ENCODE results near the gene ZNF777.
A peak's percentile ranks its signal among the peaks of the same experiment; 100 is the strongest.

ZNF777 gene

GRCh38 chr7:149500201-149500600, 39.3 kb upstream of the ZNF777 start:
- H3K27ac Mint-ChIP-seq: no peak overlapping the region
- no peak for DNase-seq
- TF ChIP-seq CTCF (IDR thresholded peaks at IDR 0.05): no peak
- no peaks in the 10 kb centered on the region for H3K36me3 Mint-ChIP-seq (ENCODE audit: low read depth)
- H3K27me3 Mint-ChIP-seq (ENCODE audit: low read depth, poor library complexity): peaks cover 58% of the 10 kb centered on the region
- H3K9me3 Mint-ChIP-seq: peaks cover 17% of the 10 kb centered on the region
- H3K4me3 Mint-ChIP-seq: no peak overlapping the region
- H3K4me1 Mint-ChIP-seq: peaks cover 17% of the 10 kb centered on the region

GRCh38 chr7:149498811-149499210, 37.9 kb upstream of the ZNF777 start:
- Mint-ChIP-seq H3K27ac (no peak overlapping the region), H3K27me3 (ENCODE audit: low read depth, poor library complexity) (peaks cover 47% of the 10 kb centered on the region), H3K4me3 (no peak overlapping the region), H3K4me1 (peaks cover 25% of the 10 kb centered on the region), H3K9me3 (peaks cover 4% of the 10 kb centered on the region), H3K36me3 (ENCODE audit: low read depth) (peaks cover 4% of the 10 kb centered on the region)
- DNase-seq: no peak
- TF ChIP-seq CTCF (IDR thresholded peaks at IDR 0.05): no peak

GRCh38 chr7:149497467-149498261, 36.8 kb upstream of the ZNF777 start, which contains the start of gene ZNF746:
ZNF746 (minus strand) TSS chr7:149497809; CDS start chr7:149497536, 273 bp downstream.
- Mint-ChIP-seq H3K36me3 (ENCODE audit: low read depth) (peaks cover 14% of the 10 kb centered on the region), H3K27ac (peak within 1 kb of the TSS; percentile 93), H3K9me3 (no peaks in the 10 kb centered on the region), H3K4me3 (peak within 1 kb of the TSS; percentile 96), H3K4me1 (peaks cover 25% of the 10 kb centered on the region), H3K27me3 (ENCODE audit: low read depth, poor library complexity) (peaks cover 38% of the 10 kb centered on the region)
- peak; percentile 86 for DNase-seq
- TF ChIP-seq CTCF (IDR thresholded peaks at IDR 0.05): no peak

DNA sequence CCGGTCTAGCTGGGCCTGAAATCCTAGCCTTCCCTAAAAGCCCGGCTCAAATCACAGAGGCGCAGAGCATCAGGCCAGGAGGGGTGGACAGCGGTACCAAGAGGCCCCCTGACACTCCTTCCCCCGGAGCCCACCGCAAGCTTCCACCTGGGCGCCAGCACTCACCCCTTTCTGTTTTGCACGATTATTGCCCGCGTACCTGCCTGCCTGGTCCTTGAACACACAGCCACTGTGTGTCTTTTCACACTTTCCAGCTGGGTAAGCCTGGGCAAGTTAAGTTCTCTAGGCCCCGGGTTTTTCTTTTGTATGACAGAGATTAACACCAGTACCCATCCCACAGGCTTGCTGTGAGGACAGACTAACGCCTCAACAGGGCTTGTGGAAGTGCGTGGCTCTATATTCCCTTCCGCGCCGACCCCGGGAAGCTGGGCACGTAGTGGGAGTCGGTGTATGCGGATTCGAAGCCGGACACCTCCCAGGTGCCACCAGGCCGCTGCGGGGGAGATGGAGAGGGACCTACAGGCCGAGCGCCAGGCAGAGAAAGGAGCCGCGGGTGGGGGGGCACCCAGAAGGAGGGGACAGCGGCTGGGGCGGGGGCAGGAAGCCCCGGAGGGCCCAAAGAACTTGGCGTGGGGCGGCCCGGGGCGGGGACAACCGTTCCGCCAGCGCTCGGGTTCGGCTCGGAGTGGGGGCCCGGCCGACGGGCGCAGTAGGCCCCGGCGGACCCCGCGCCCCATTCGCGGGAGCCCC, 36.0 kb upstream of the ZNF777 start:
- peak; percentile 64 for DNase-seq
- no peaks in the 10 kb centered on the region for H3K9me3 Mint-ChIP-seq
- peaks cover 36% of the 10 kb centered on the region for H3K27me3 Mint-ChIP-seq (ENCODE audit: low read depth, poor library complexity)

More for the DNA sequence above, 36.0 kb upstream of the ZNF777 start:
- peaks cover 22% of the 10 kb centered on the region for H3K36me3 Mint-ChIP-seq (ENCODE audit: low read depth)
- H3K4me3 Mint-ChIP-seq: peak overlapping the region; percentile 96
- H3K27ac Mint-ChIP-seq: peak overlapping the region; percentile 93
- peaks cover 25% of the 10 kb centered on the region for H3K4me1 Mint-ChIP-seq
- no peak for TF ChIP-seq CTCF (IDR thresholded peaks at IDR 0.05)

Data from nephron progenitor cell (in vitro differentiated cells).